HepG2 (cell line): ENCODE measurements around the gene SLC17A9. TPM values are rescaled to one million over a fixed set of nuclear protein-coding genes. Genes with fewer than 3 reads are reported as not detected.

ENCODE experiments used
- CHD2 ChIP-seq: IDR thresholded peaks from 2 replicates; pipeline ENCODE4 v1.6.1; 2011; ENCODE audit warnings: low read depth, low read length, improper control_type of control experiment
- HDAC1 ChIP-seq: sonication (generic); formaldehyde crosslinking; IDR thresholded peaks from 2 replicates; pipeline ENCODE4 v1.5.1; 2020; ENCODE audit warnings: mild to moderate bottlenecking, missing genetic modification reagents
- KAT2B ChIP-seq: fragments of 150-350 bp; IDR thresholded peaks from 2 replicates; pipeline ENCODE4 v1.6.1; 2014; ENCODE audit warnings: low read depth, low read length, borderline replicate concordance
- MYNN ChIP-seq: sonication (generic); formaldehyde crosslinking; IDR thresholded peaks from 2 replicates; pipeline ENCODE4 v1.4.0; 2020; ENCODE audit warnings: mild to moderate bottlenecking, low read depth, missing genetic modification reagents
- NCOR1 ChIP-seq: fragments of 200-600 bp; sonication (generic); IDR thresholded peaks from 2 replicates; pipeline ENCODE4 v1.7.0; 2017; ENCODE audit warnings: antibody characterized with exemption, low read length, borderline replicate concordance
- NFE2L2 ChIP-seq: fragments of 150-350 bp; IDR thresholded peaks from 2 replicates; pipeline ENCODE4 v1.6.1; 2014; ENCODE audit warnings: low read length
- SIN3B ChIP-seq: fragments of 150-350 bp; IDR thresholded peaks from 2 replicates; pipeline ENCODE4 v1.6.1; 2014; ENCODE audit warnings: low read length
- TAF15 ChIP-seq: fragments of 200-400 bp; formaldehyde crosslinking; IDR thresholded peaks from one replicate; pipeline ENCODE4 v1.6.1; 2018; ENCODE audit warnings: mild to moderate bottlenecking, low read depth, low read length; ENCODE audit not compliant: poor library complexity, severe bottlenecking
- TBX3 ChIP-seq: fragments of 450-650 bp; IDR thresholded peaks from 2 replicates; pipeline ENCODE4 v1.6.1; 2017; ENCODE audit warnings: antibody characterized with exemption, mild to moderate bottlenecking, inconsistent platforms, borderline replicate concordance
- ZC3H4 ChIP-seq: sonication (generic); formaldehyde crosslinking; IDR thresholded peaks from 2 replicates; pipeline ENCODE4 v1.4.0; 2020; ENCODE audit warnings: missing genetic modification reagents, borderline replicate concordance
- ZKSCAN5 ChIP-seq: sonication (generic); formaldehyde crosslinking; IDR thresholded peaks from 2 replicates; pipeline ENCODE4 v1.5.1; 2020; ENCODE audit warnings: mild to moderate bottlenecking, missing genetic modification reagents
- ZNF12 ChIP-seq: sonication (generic); formaldehyde crosslinking; IDR thresholded peaks from 2 replicates; pipeline ENCODE4 v1.5.0; 2020; ENCODE audit warnings: missing genetic modification reagents
- ZNF30 ChIP-seq: sonication (generic); formaldehyde crosslinking; IDR thresholded peaks from 2 replicates; pipeline ENCODE4 v1.5.0; 2020; ENCODE audit warnings: mild to moderate bottlenecking, missing genetic modification reagents
- ZNF329 ChIP-seq: sonication (generic); formaldehyde crosslinking; IDR thresholded peaks from 2 replicates; pipeline ENCODE4 v1.9.0; 2021; ENCODE audit warnings: low read depth, mild to moderate bottlenecking, missing genetic modification reagents
- ZNF543 ChIP-seq: sonication (generic); formaldehyde crosslinking; IDR thresholded peaks from 2 replicates; pipeline ENCODE4 v1.4.0; 2020; ENCODE audit warnings: mild to moderate bottlenecking, missing genetic modification reagents
- ZNF564 ChIP-seq: sonication (generic); formaldehyde crosslinking; IDR thresholded peaks from 2 replicates; pipeline ENCODE4 v1.8.1; 2023; ENCODE audit warnings: mild to moderate bottlenecking, missing genetic modification reagents
- ZNF589 ChIP-seq: sonication (generic); formaldehyde crosslinking; conservative IDR thresholded peaks from 2 replicates; pipeline ENCODE4 v1.8.0; 2022; ENCODE audit warnings: mild to moderate bottlenecking, moderate library complexity, missing genetic modification reagents
- ZNF841 ChIP-seq: sonication (generic); formaldehyde crosslinking; IDR thresholded peaks from 2 replicates; pipeline ENCODE4 v1.8.1; 2023; ENCODE audit warnings: missing genetic modification reagents, borderline replicate concordance
- ZSCAN22 ChIP-seq: sonication (generic); formaldehyde crosslinking; IDR thresholded peaks from 2 replicates; pipeline ENCODE4 v1.4.0; 2020; ENCODE audit warnings: mild to moderate bottlenecking, missing genetic modification reagents
- polyA plus RNA-seq, 8 experiments: library from polyadenylated mRNA; depleted of rRNA in 3 of 8; stranded (reverse) in 7 of 8; unstranded in 1 of 8; fragments of >200 nt; fragmentation: Illumina TruSeq in 4 of 8; extraction: Trizol in 4 of 8; gene quantifications; 2 replicates each; pipeline versions ENCODE4 v1.2.1 to v1.2.3, GENCODE V29; 2011 to 2016; ENCODE audit warnings: low read depth in 4 of 8, missing spikeins in 1 of 8, mixed read lengths in 1 of 8; ENCODE audit not compliant: insufficient read depth in 1 of 8
- total RNA-seq, 5 experiments: library from RNA; depleted of rRNA; stranded (reverse); fragments of >200 nt; fragmentation: Illumina TruSeq; extraction: Trizol; gene quantifications; 2 replicates each; pipeline ENCODE4 v1.2.3, GENCODE V29; 2016; ENCODE audit warnings: low read depth in 1 of 5
- TF ChIP-seq, protein P1 (sequence below): sonication (generic); formaldehyde crosslinking; IDR thresholded peaks from 2 replicates; pipeline ENCODE4 v1.8.1; 2023; ENCODE audit warnings: mild to moderate bottlenecking, inconsistent platforms, moderate library complexity, missing genetic modification reagents, borderline replicate concordance
- TF ChIP-seq, protein P2 (sequence below): fragments of 450-650 bp; IDR thresholded peaks from 2 replicates; pipeline ENCODE4 v1.6.1; 2017; ENCODE audit warnings: mild to moderate bottlenecking
- TF ChIP-seq, protein P3 (sequence below): sonication (generic); formaldehyde crosslinking; IDR thresholded peaks from 2 replicates; pipeline ENCODE4 v1.5.1; 2020; ENCODE audit warnings: missing genetic modification reagents, mild to moderate bottlenecking, borderline replicate concordance
- TF ChIP-seq, protein P4 (sequence below): IDR thresholded peaks from 2 replicates; pipeline ENCODE4 v1.6.1; 2016; ENCODE audit warnings: mild to moderate bottlenecking

SLC17A9 gene
- total and polyA plus RNA-seq, 2 of the 13 experiments (the other 11 are each of a cell fraction or from before 2014, with no cell fraction given) = 110 to 191 TPM

DNA sequence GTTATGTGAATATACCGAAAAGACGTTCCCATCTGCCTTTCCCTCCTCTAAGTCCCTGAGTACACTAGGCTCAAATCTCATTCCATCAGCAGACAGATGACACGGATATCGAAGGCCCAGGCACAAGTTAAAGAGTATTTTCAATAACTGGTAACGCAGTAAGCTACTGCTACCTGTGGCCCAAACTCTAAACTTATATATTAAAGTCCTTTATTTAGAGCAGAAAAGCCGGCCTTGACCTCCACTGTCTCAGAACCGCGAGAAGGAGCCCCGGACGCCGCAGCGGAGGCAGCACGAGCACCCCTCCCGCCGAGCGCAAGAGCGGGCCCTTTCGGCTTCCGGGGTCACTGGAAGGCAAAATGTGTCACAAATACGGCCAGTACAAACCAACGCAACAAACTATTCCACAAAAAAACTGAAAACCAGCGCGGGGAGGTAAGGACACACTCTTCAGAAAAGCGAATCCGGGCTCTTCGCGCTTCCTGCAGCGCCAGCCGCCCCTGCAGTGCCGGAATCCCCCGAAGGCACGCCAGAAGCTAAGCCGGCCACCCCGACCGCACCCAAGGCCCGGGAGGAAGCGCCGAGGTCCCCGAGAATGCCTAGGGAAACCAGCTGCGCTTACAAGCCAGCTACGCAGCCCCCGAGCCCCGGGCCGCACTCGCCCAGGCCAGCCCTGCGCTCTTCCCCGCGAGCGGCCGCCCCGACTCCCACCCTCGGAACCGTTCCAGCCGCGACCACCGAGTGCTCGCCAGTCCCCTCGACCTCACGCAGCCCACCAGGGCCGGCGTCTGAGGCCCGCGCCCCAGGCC, 26.9 kb upstream of the SLC17A9 start (continued):
- TF ChIP-seq ZNF12 (CRISPR knock-in tag) (0 out of 2 replicates have a peak, but pooled peaks have one; percentile 35), ZNF841 (no peak), KAT2B (no peak), ZKSCAN5 (CRISPR knock-in tag) (0 out of 2 replicates have a peak, but pooled peaks have one; percentile 32), ZNF329 (CRISPR knock-in tag) (0 out of 2 replicates have a peak, but pooled peaks have one; percentile 13), SIN3B (0 out of 2 replicates have a peak, but pooled peaks have one; percentile 26), ZNF30 (CRISPR knock-in tag) (no peak; the same call in 1 of the 2 replicates), NFE2L2 (no peak), ZNF564 (CRISPR knock-in tag) (0 out of 2 replicates have a peak, but pooled peaks have one; percentile 63), CHD2 (no peak), ZNF589 (peak; percentile 37; the same call in 1 of the 2 replicates), TAF15 (peak; percentile 1), ZSCAN22 (CRISPR knock-in tag) (0 out of 2 replicates have a peak, but pooled peaks have one; percentile 61), TBX3 (no peak), ZNF543 (peak; percentile 66; the same call in 1 of the 2 replicates), ZC3H4 (CRISPR knock-in tag) (no peak), MYNN (CRISPR knock-in tag) (0 out of 2 replicates have a peak, but pooled peaks have one; percentile 23), NCOR1 (no peak), HDAC1 (CRISPR knock-in tag) (peak; percentile 61; the same call in 1 of the 2 replicates)
- TF ChIP-seq, protein P1, sequence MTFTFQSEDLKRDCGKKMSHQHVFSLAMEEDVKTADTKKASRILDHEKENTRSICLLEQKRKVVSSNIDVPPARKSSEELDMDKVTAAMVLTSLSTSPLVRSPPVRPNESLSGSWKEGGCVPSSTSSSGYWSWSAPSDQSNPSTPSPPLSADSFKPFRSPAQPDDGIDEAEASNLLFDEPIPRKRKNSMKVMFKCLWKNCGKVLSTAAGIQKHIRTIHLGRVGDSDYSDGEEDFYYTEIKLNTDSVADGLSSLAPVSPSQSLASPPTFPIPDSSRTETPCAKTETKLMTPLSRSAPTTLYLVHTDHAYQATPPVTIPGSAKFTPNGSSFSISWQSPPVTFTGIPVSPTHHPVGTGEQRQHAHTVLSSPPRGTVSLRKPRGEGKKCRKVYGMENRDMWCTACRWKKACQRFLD (CRISPR knock-in tag) = 0 out of 2 replicates have a peak, but pooled peaks have one; percentile 34
- TF ChIP-seq, protein P2, sequence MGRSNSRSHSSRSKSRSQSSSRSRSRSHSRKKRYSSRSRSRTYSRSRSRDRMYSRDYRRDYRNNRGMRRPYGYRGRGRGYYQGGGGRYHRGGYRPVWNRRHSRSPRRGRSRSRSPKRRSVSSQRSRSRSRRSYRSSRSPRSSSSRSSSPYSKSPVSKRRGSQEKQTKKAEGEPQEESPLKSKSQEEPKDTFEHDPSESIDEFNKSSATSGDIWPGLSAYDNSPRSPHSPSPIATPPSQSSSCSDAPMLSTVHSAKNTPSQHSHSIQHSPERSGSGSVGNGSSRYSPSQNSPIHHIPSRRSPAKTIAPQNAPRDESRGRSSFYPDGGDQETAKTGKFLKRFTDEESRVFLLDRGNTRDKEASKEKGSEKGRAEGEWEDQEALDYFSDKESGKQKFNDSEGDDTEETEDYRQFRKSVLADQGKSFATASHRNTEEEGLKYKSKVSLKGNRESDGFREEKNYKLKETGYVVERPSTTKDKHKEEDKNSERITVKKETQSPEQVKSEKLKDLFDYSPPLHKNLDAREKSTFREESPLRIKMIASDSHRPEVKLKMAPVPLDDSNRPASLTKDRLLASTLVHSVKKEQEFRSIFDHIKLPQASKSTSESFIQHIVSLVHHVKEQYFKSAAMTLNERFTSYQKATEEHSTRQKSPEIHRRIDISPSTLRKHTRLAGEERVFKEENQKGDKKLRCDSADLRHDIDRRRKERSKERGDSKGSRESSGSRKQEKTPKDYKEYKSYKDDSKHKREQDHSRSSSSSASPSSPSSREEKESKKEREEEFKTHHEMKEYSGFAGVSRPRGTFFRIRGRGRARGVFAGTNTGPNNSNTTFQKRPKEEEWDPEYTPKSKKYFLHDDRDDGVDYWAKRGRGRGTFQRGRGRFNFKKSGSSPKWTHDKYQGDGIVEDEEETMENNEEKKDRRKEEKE = no peak
- TF ChIP-seq, protein P3, sequence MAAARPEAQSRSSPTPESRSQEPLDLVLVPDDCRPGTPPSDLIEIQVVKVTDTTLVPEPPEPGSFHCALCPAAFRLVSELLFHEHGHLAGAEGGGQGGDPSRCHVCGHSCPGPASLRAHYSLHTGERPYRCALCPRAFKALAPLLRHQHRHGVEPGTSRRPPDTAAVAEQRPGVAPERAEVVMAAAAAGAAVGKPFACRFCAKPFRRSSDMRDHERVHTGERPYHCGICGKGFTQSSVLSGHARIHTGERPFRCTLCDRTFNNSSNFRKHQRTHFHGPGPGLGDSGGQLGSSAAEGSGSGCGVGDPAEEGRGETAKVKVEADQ (CRISPR knock-in tag) = peak; percentile 74; the same call in 1 of the 2 replicates
- TF ChIP-seq, protein P4, sequence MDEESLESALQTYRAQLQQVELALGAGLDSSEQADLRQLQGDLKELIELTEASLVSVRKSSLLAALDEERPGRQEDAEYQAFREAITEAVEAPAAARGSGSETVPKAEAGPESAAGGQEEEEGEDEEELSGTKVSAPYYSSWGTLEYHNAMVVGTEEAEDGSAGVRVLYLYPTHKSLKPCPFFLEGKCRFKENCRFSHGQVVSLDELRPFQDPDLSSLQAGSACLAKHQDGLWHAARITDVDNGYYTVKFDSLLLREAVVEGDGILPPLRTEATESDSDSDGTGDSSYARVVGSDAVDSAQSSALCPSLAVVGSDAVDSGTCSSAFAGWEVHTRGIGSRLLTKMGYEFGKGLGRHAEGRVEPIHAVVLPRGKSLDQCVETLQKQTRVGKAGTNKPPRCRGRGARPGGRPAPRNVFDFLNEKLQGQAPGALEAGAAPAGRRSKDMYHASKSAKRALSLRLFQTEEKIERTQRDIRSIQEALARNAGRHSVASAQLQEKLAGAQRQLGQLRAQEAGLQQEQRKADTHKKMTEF (CRISPR knock-in tag) = peak; percentile 12; the same call in 1 of the 2 replicates
